Coronary artery (tissue), 2 donors: ENCODE measurements around the gene MTHFD1L.

ENCODE experiments used
- DNase-seq: peaks from one replicate; pipeline ENCODE4 v3.0.0-alpha.2; 2017; ENCODE audit warnings: low spot score
- H3K27ac ChIP-seq, 2 donors: fragments of 200-600 bp; sonication (generic); one replicate each; pipeline ENCODE4 v1.5.1; 2016 to 2019
- H3K4me3 ChIP-seq: fragments of 200-600 bp; sonication (generic); 2 replicates; pipeline ENCODE4 v1.5.1; 2016; ENCODE audit warnings: mild to moderate bottlenecking, moderate library complexity
- CTCF ChIP-seq: fragments of 200-600 bp; sonication (generic); IDR thresholded peaks from one replicate; pipeline ENCODE4 v1.5.1; 2019; ENCODE audit warnings: antibody characterized with exemption

Gene MTHFD1L

GRCh38 chr6:150999107-150999506 is 133.6 kb downstream of the MTHFD1L start:
- H3K27ac ChIP-seq: no peak overlapping the region
- no peak overlapping the region for H3K4me3 ChIP-seq
- TF ChIP-seq CTCF: no peak
- DNase-seq: no peak

GRCh38 chr6:150999576-150999975 is 134.1 kb downstream of the MTHFD1L start:
- H3K27ac ChIP-seq: peak overlapping the region in 1 of 2 donors; percentile 39
- TF ChIP-seq CTCF: no peak
- no peak overlapping the region for H3K4me3 ChIP-seq
- DNase-seq: no peak

GRCh38 chr6:151001387-151002056 is 136.0 kb downstream of the MTHFD1L start:
- Histone ChIP-seq H3K4me3 (no peak overlapping the region), H3K27ac (peak overlapping the region in 1 of 2 donors; percentile 3)
- TF ChIP-seq CTCF: no peak
- no peak for DNase-seq

GRCh38 chr6:151002057-151002450 is 136.6 kb downstream of the MTHFD1L start:
- no peak for DNase-seq
- H3K27ac ChIP-seq: peak overlapping the region in 1 of 2 donors; percentile 3
- H3K4me3 ChIP-seq: no peak overlapping the region
- TF ChIP-seq CTCF: no peak

GRCh38 chr6:151002491-151002935 is 137.0 kb downstream of the MTHFD1L start:
- TF ChIP-seq CTCF: no peak
- H3K27ac ChIP-seq: no peak overlapping the region
- no peak overlapping the region for H3K4me3 ChIP-seq
- no peak for DNase-seq

GRCh38 chr6:151004383-151005024 is 139.0 kb downstream of the MTHFD1L start:
- peak overlapping the region in 1 of 2 donors; percentile 71 for H3K27ac ChIP-seq
- peak overlapping the region; percentile 10 for H3K4me3 ChIP-seq
- TF ChIP-seq CTCF: no peak
- DNase-seq: no peak

GRCh38 chr6:151005164-151005563 is 139.7 kb downstream of the MTHFD1L start:
- no peak overlapping the region for H3K4me3 ChIP-seq
- TF ChIP-seq CTCF: no peak
- peak overlapping the region in 1 of 2 donors; percentile 71 for H3K27ac ChIP-seq
- no peak for DNase-seq
